ENCODE measurements around the gene GNPTG. TPM values are rescaled to one million over a fixed set of nuclear protein-coding genes. Genes with fewer than 3 reads are reported as not detected.

The GNPTG gene
- total RNA-seq, 3 donors from 2014 or later: 50.1 to 68.9 (median 57.3) TPM

DNA sequence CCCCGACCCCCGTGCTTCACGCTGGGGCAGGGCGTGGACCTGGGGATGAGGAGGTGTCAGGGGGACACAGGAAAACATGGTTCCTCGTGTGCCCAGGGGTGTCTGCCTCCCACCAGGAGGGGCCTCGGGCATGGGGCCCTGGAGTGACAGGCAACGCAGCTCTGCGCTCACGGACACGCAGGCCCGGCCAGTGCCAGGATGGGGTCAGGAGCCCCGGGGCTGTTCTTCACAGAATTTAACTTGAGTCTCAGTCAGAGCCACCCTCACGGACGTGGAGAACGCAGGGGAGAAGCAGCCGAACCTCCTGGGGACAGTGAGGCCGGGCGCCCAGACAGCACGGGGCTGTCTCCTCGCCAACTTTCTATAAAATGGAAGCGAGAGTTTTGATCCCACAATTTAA is 46.0 kb downstream of the GNPTG start:
- peaks cover 4% of the 10 kb centered on the region for H3K36me3 ChIP-seq (ENCODE audit: low read depth)
- no peak overlapping the region for H3K4me3 ChIP-seq
- TF ChIP-seq, protein P1, sequence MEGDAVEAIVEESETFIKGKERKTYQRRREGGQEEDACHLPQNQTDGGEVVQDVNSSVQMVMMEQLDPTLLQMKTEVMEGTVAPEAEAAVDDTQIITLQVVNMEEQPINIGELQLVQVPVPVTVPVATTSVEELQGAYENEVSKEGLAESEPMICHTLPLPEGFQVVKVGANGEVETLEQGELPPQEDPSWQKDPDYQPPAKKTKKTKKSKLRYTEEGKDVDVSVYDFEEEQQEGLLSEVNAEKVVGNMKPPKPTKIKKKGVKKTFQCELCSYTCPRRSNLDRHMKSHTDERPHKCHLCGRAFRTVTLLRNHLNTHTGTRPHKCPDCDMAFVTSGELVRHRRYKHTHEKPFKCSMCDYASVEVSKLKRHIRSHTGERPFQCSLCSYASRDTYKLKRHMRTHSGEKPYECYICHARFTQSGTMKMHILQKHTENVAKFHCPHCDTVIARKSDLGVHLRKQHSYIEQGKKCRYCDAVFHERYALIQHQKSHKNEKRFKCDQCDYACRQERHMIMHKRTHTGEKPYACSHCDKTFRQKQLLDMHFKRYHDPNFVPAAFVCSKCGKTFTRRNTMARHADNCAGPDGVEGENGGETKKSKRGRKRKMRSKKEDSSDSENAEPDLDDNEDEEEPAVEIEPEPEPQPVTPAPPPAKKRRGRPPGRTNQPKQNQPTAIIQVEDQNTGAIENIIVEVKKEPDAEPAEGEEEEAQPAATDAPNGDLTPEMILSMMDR (IDR thresholded peaks at IDR 0.05): no peak

DNA sequence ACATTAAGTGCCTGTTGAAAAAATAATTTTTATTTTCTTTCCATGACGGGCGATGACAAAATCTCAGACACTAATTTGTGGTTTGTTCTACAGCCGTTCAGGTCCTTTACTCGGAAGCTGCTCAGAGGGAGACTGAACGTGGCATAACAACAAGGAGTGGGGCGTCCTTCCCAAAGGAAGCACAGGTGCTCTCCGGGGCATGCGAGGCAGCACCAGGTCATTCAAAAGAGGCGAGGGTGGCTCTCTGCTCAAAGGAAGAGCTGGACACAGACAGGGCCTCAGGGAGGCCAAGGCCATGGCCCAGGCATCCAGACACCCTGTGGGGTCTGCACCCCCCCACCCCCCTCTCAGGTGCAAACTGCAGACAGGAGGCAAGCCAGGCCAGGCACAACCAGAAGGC is 46.6 kb downstream of the GNPTG start:
- no peaks in the 10 kb centered on the region for H3K4me1 ChIP-seq (ENCODE audit: low read depth)
- DNase-seq: no peak
- no peak for ATAC-seq
- TF ChIP-seq, protein P1 (IDR thresholded peaks at IDR 0.05): no peak
- H3K4me3 ChIP-seq: no peak overlapping the region
- intact Hi-C loops (cut with DNase I, micrococcal nuclease): no loop called here
- peaks cover 4% of the 10 kb centered on the region for H3K36me3 ChIP-seq (ENCODE audit: low read depth)
- H3K9me3 ChIP-seq: no peaks in the 10 kb centered on the region

More for the DNA sequence above, 46.0 kb downstream of the GNPTG start:
- no peaks in the 10 kb centered on the region for H3K4me1 ChIP-seq (ENCODE audit: low read depth)
- no peaks in the 10 kb centered on the region for H3K9me3 ChIP-seq
- ATAC-seq: no peak
- intact Hi-C loops (cut with DNase I, micrococcal nuclease): no loop called here
- DNase-seq: no peak

DNA sequence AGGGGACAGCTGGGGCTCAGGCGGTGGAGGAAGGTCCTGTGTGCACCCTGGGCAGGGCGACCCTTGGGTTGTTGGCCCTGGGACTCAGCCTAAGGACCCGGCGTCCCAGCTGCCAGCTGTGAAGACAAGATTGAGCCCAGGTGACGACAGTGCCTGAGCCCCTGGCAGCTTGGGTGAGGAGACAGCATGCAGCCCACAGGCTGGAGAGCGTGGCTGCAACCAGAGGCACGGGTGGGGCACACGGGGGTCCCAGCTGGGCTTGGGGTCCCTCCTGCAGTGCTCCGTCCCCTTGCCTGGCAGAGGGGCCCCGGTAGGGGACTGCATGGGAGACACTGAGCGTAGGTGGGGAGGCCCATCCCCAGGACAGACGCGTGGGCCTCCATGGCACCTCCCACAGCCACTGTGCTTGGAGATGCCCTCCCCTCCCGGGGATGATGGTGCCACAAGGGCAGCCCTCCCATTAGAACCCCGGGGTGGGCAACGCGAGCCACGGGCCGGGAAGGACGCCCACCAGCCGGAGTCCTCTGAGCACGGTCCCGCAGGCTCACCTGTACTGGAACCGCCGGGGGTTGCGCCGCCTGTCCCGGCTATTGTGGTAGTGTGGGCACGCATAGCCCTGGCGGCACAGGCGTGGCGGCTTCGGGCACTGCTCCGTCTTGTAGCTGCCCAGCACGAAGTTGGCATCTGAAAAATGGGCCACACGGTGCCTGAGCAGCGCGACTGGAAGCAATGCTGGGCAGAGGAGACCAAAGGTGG is 47.3 kb downstream of the GNPTG start:
- H3K36me3 ChIP-seq (ENCODE audit: low read depth): peaks cover 4% of the 10 kb centered on the region
- intact Hi-C loops (cut with DNase I, micrococcal nuclease): no loop called here
- DNase-seq (no peak), ATAC-seq (no peak)
- H3K4me1 ChIP-seq (ENCODE audit: low read depth): no peaks in the 10 kb centered on the region
- H3K9me3 ChIP-seq: no peaks in the 10 kb centered on the region
- no peak overlapping the region for H3K4me3 ChIP-seq
- TF ChIP-seq, protein P1 (IDR thresholded peaks at IDR 0.05): no peak

DNA sequence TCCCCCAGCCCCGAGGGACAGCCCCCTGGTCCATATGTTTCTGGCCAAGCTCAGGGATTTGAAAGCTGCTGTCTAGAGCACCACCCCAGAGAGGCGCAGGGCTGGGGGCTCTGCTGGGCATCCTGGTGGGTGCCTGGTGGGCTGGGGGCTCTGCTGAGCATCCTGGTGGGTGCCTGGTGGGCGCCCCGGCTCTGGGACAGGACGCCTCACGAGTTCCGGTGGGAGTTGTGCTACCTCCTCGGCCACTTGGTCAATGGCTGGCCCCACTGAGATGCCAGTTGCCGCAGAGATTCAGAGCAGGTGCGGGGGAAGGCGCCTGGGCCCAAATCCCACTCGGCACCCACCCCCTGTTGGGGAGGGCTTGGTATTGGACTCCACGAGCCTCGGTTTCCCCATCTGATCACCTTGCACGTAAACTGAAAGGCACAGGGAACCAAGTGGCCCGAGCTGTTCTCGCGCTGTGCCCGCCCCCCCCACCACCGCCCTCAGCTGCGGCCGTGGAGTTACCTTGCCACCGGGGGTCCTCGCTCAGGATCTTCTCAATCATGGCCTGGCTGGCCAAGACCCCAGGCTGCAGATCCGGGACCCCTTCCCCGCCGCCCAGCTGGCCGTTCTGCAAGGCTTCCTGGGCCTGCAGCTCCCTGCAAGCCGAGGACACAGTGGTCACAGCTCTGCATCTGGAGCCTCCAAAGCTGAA is 49.5 kb downstream of the GNPTG start:
- H3K36me3 ChIP-seq (ENCODE audit: low read depth): peaks cover 4% of the 10 kb centered on the region

DNA sequence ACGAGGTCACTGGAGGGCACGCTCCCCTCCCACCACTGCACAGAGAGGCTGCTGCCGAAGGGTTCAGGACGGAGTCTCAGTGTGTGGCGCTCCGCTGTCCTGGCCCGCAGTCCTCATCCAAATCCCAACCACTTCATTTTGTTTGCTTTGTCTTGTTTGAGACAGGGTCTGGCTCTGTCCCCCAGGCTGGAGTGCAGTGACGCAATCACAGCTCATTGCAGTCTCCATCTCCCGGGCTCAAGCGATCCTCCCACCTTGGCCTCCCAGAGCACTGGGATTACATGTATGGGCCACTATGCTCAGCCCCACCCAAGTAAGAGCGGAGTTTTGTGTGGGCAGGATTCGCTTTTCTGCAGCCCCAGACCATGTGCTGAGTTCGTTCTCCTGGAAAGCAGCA is 50.0 kb downstream of the GNPTG start:
- no peaks in the 10 kb centered on the region for H3K4me1 ChIP-seq (ENCODE audit: low read depth)
- H3K9me3 ChIP-seq: no peaks in the 10 kb centered on the region
- ATAC-seq (no peak), DNase-seq (no peak)
- peaks cover 4% of the 10 kb centered on the region for H3K36me3 ChIP-seq (ENCODE audit: low read depth)
- intact Hi-C loops (cut with DNase I, micrococcal nuclease): no loop called here
- H3K4me3 ChIP-seq: no peak overlapping the region
- TF ChIP-seq, protein P1 (IDR thresholded peaks at IDR 0.05): no peak

More for the DNA sequence above, 49.5 kb downstream of the GNPTG start:
- Histone ChIP-seq H3K9me3 (no peaks in the 10 kb centered on the region), H3K4me3 (no peak overlapping the region), H3K4me1 (ENCODE audit: low read depth) (no peaks in the 10 kb centered on the region)
- no peak for DNase-seq
- TF ChIP-seq, protein P1 (IDR thresholded peaks at IDR 0.05): no peak
- intact Hi-C loops (cut with DNase I, micrococcal nuclease): no loop called here
- no peak for ATAC-seq
